ENCODE results near the gene CPA5.

The CPA5 gene

GRCh38 chr7:130398526-130399090, 54.0 kb downstream of the CPA5 start:
- no peak for DNase-seq

- no peak for DNase-seq
Measured at GRCh38 chr7:130400120-130400572, 55.5 kb downstream of the CPA5 start.

GRCh38 chr7:130401101-130401500, 56.5 kb downstream of the CPA5 start:
- DNase-seq: no peak

DNA sequence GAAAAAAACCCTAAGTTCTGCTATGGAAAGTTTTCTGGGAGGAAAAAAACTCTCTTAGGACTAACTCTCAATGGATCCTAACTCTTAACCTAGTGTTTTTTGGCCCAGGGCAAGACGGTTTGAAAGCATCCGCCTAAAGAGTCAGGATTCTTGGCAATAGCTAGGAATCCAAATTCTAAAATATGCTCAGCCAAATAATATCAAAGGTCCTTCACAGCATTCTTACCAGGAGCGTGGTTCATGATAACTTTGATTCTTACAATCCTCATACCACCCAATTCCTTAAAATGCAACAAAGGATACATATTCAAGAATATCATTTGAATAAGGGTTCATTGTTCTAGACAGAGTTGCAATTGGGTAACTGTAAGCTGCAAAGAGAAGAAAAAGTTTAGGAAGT, 57.0 kb downstream of the CPA5 start:
- DNase-seq: no peak

DNA sequence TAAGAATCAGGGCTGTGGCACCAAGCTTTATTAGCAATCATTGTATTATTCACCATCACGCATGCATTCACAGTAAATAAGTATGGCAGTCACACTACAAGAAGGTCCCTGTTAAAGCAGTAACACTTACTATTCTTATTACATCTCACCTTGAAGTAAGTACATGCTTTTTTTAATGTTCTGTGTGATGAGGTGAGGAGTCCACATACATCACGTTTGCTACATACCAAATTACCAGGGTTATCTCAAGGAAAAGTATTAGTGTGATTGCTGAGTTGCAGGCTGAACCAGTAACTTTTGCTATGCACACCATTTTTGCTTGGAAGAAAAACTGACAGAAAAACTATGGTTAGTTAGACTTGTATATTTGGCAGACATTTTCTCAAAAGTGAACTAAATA, 60.4 kb downstream of the CPA5 start:
- no peak for DNase-seq

GRCh38 chr7:130409067-130409711, 64.6 kb downstream of the CPA5 start:
- DNase-seq: no peak

- no peak for DNase-seq
Measured at GRCh38 chr7:130409712-130410072, 65.1 kb downstream of the CPA5 start.

DNA sequence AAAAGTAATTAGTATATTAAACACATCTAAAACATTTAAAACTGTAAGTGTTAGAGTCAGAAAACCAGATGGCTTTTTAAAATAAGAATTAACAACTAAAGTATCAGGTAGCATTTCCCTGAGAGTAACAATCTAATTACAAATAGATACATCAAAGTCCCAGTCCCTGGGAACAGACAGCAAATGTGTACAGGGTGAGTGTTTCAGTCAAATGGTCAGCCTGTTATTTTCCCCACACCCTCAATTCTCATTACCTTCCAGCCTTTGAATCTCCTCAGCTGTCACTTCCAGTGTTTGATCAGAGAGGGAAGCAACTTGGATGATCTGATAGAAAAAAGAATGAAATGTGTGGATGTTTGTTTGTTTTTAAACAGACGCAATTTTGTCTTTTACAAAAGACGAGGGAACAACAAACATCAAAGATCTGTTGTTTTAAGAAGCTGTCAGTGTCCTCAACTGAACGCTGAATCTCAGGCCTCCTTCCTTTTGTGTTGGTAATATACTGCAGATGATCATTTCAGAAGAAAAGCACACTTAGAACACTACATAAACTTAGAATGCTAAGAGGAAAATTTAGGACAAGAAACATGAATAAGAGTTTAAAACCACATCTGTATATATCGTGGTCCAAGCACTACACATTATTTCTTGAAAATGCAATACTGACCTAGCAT, 66.4 kb downstream of the CPA5 start:
- DNase-seq: no peak

GRCh38 chr7:130413201-130413600, 68.6 kb downstream of the CPA5 start:
- no peak for DNase-seq

- no peak for DNase-seq
Measured at GRCh38 chr7:130415006-130415405, 70.4 kb downstream of the CPA5 start.

DNA sequence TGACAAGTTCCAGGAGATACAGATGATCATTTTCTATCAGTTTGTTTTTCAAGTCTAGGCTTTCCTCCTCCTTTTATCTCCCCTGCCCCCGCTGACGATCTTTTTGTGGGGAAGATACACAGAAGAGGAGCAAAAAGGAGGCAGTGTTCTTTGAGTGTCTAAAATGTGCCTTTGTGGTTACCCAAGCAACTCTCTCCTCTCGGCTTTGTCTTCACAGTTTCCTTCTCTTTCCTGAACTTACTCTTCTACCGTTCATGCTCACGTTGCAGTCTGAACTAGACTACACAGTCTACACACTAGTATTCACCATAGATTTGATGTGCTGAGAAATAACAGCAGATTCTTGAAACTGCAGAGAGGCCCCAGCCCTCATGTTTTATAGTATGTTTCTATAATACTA, 72.6 kb downstream of the CPA5 start:
- DNase-seq: no peak

DNA sequence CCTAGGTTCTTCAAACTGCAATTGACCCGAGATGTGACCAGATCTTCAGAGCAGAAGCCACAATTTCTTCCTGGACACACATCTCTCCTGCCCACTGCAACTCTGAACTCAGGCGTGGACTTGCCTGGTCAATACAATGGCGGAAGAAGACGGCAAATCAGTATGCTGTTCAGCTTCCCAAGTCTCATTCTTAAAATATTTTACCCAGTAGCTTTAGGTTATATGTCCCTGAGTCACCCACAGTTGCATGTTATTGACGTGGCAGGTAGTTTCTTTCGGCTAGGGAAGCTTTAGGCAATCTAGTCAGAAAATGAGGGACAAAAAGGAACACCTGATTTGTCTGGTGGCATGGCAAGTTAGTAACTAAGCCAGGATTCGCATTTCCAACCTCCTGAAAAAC, 73.7 kb downstream of the CPA5 start:
- DNase-seq: no peak

Data from bone marrow (tissue), 2 donors.